NCI-H187 (cell line): Measurements from ENCODE around the gene ZNF581.

Experiments
- DNase-seq, 2 experiments: peaks; one replicate each; lab custom pipeline; 2025; lab: John Stamatoyannopoulos, UW

The ZNF581 gene

GRCh38 chr19:55648585-55649267 lies 5.3 kb downstream of the ZNF581 start:
- DNase-seq, result no peak

- DNase-seq, result no peak
Observed at GRCh38 chr19:55649268-55650125, 6.0 kb downstream of the ZNF581 start.

GRCh38 chr19:55650126-55650557 lies 6.7 kb downstream of the ZNF581 start:
- DNase-seq, result no peak

- DNase-seq, result no peak
Observed at GRCh38 chr19:55650602-55651230, 7.3 kb downstream of the ZNF581 start.

GRCh38 chr19:55651236-55651635 lies 7.8 kb downstream of the ZNF581 start:
- DNase-seq, result no peak

- DNase-seq, result no peak
Observed at GRCh38 chr19:55652311-55653128, 9.1 kb downstream of the ZNF581 start.

- peak; percentile 98 to 99 for DNase-seq
Observed at GRCh38 chr19:55653651-55654322, 10.3 kb downstream of the ZNF581 start.

GRCh38 chr19:55654323-55654867 lies 10.9 kb downstream of the ZNF581 start:
- peak; percentile 98 for DNase-seq

- peak; percentile 66 to 91 for DNase-seq
Observed at GRCh38 chr19:55654868-55655647, 11.6 kb downstream of the ZNF581 start, which contains the start of gene U2AF2. TSS of gene U2AF2 (plus strand) at chr19:55655035. CDS start at chr19:55655105, 70 bp downstream.

GRCh38 chr19:55655648-55656040 lies 12.2 kb downstream of the ZNF581 start:
- no peak for DNase-seq

GRCh38 chr19:55656552-55656951 lies 13.1 kb downstream of the ZNF581 start:
- DNase-seq, result no peak

- no peak for DNase-seq
Observed at GRCh38 chr19:55656988-55657747, 13.7 kb downstream of the ZNF581 start.

GRCh38 chr19:55658846-55659459 lies 15.5 kb downstream of the ZNF581 start:
- DNase-seq, result no peak

GRCh38 chr19:55659822-55660221 lies 16.4 kb downstream of the ZNF581 start:
- no peak for DNase-seq

GRCh38 chr19:55660404-55660803 lies 17.0 kb downstream of the ZNF581 start:
- DNase-seq, result no peak

- DNase-seq, result no peak
Observed at GRCh38 chr19:55660991-55661390, 17.5 kb downstream of the ZNF581 start.

- no peak for DNase-seq
Observed at GRCh38 chr19:55661826-55662225, 18.4 kb downstream of the ZNF581 start.

GRCh38 chr19:55663846-55664536 lies 20.5 kb downstream of the ZNF581 start:
- no peak for DNase-seq
